Esophagus (tissue), 2 donors: ENCODE measurements around the gene PIK3R2. TPM values are rescaled to one million over a fixed set of nuclear protein-coding genes. Genes with fewer than 3 reads are reported as not detected.

ENCODE experiments used
- H3K27ac ChIP-seq, 2 donors: one replicate each; pipeline ENCODE4 v1.5.1; 2013; ENCODE audit warnings: low read depth in 2 of 2, mild to moderate bottlenecking in 2 of 2, inconsistent platforms in 1 of 2, low read length in 1 of 2, moderate library complexity in 1 of 2
- H3K27me3 ChIP-seq, 2 donors: one replicate each; pipeline ENCODE4 v1.6.1; 2013; ENCODE audit warnings: low read length in 2 of 2, control low read depth in 1 of 2, mild to moderate bottlenecking in 1 of 2; ENCODE audit not compliant: insufficient read depth in 2 of 2, control insufficient read depth in 1 of 2
- H3K36me3 ChIP-seq, 2 donors: one replicate each; pipeline ENCODE4 v1.6.1; 2013; ENCODE audit warnings: low read length in 1 of 2; ENCODE audit not compliant: control insufficient read depth in 2 of 2, insufficient read depth in 2 of 2
- H3K4me1 ChIP-seq, 2 donors: one replicate each; pipeline ENCODE4 v1.6.1; 2013; ENCODE audit warnings: low read length in 1 of 2; ENCODE audit not compliant: control insufficient read depth in 2 of 2, insufficient read depth in 2 of 2
- H3K4me3 ChIP-seq, 2 donors: one replicate each; pipeline ENCODE4 v1.5.1; 2013; ENCODE audit warnings: low read length in 2 of 2, mild to moderate bottlenecking in 2 of 2, low read depth in 1 of 2, moderate library complexity in 1 of 2
- H3K9me3 ChIP-seq, 2 donors: one replicate each; pipeline ENCODE4 v1.6.1; 2013; ENCODE audit warnings: mild to moderate bottlenecking in 2 of 2, low read depth in 1 of 2, low read length in 1 of 2, moderate library complexity in 1 of 2; ENCODE audit not compliant: control insufficient read depth in 2 of 2, insufficient read depth in 1 of 2
- WGBS, 2 donors: extraction: QIAGEN DNeasy Blood & Tissue Kit; methylation state at CpG; one replicate each; pipeline ENCODE4 v1.1.7; 2013; 5-methylcytosine and 5-hydroxymethylcytosine counted together
- polyA plus RNA-seq, 2 donors: library from polyadenylated mRNA; stranded (reverse); fragments of 200-250 nt; gene quantifications; one replicate each; pipeline ENCODE4 v1.2.3, GENCODE V29; 2013
- donor health status: healthy with polysubstance abuse.
- donor health status: Bipolar disorder and iron deficiency.

The PIK3R2 gene
- polyA plus RNA-seq, 2 donors = 8.1 to 10.6 TPM

GRCh38 chr19:18194181-18194530, 41.2 kb downstream of the PIK3R2 start:
- H3K27me3 ChIP-seq = no peaks in the 10 kb centered on the region
- H3K36me3 ChIP-seq = peaks cover 16 to 19% of the 10 kb centered on the region in 2 donors
- no peaks in the 10 kb centered on the region for H3K9me3 ChIP-seq
- H3K4me1 ChIP-seq = peaks cover 7 to 11% of the 10 kb centered on the region in 2 donors
- WGBS, 2 donors = 50 to 53% methylated on average over 12 of the region's 12 CpGs
- peak overlapping the region in 1 of 2 donors; percentile 93 for H3K27ac ChIP-seq
- H3K4me3 ChIP-seq = no peak overlapping the region

GRCh38 chr19:18194554-18195238, 41.7 kb downstream of the PIK3R2 start:
- no peaks in the 10 kb centered on the region for H3K27me3 ChIP-seq
- peaks cover 16 to 19% of the 10 kb centered on the region in 2 donors for H3K36me3 ChIP-seq
- H3K4me3 ChIP-seq = no peak overlapping the region
- 26 to 32% methylated on average over 27 of the region's 27 CpGs for WGBS, 2 donors
- H3K27ac ChIP-seq = peak overlapping the region in 1 of 2 donors; percentile 93
- no peaks in the 10 kb centered on the region for H3K9me3 ChIP-seq
- peaks cover 7 to 11% of the 10 kb centered on the region in 2 donors for H3K4me1 ChIP-seq

- no peaks in the 10 kb centered on the region for H3K9me3 ChIP-seq
- H3K36me3 ChIP-seq = peaks cover 16 to 19% of the 10 kb centered on the region in 2 donors
- H3K27me3 ChIP-seq = no peaks in the 10 kb centered on the region
- 87 to 88% methylated on average over 7 of the region's 7 CpGs for WGBS, 2 donors
- peaks cover 7 to 11% of the 10 kb centered on the region in 2 donors for H3K4me1 ChIP-seq
- no peak overlapping the region for H3K4me3 ChIP-seq
- H3K27ac ChIP-seq = no peak overlapping the region
Measured at GRCh38 chr19:18196511-18196845, 43.5 kb downstream of the PIK3R2 start.

- Histone ChIP-seq H3K4me1 (peaks cover 7 to 11% of the 10 kb centered on the region in 2 donors), H3K27me3 (no peaks in the 10 kb centered on the region), H3K27ac (no peak overlapping the region), H3K36me3 (peaks cover 16 to 21% of the 10 kb centered on the region in 2 donors), H3K9me3 (no peaks in the 10 kb centered on the region), H3K4me3 (no peak overlapping the region)
- WGBS, 2 donors = 94% methylated on average over 18 of the region's 18 CpGs
Measured at GRCh38 chr19:18197306-18197705, 44.3 kb downstream of the PIK3R2 start.

GRCh38 chr19:18197941-18198340, 45.0 kb downstream of the PIK3R2 start:
- Histone ChIP-seq H3K9me3 (no peaks in the 10 kb centered on the region), H3K4me1 (peaks cover 7 to 11% of the 10 kb centered on the region in 2 donors), H3K27ac (peak overlapping the region in 1 of 2 donors; percentile 16), H3K36me3 (peaks cover 16 to 23% of the 10 kb centered on the region in 2 donors), H3K27me3 (no peaks in the 10 kb centered on the region), H3K4me3 (no peak overlapping the region)
- 64 to 69% methylated on average over 6 of the region's 6 CpGs for WGBS, 2 donors

GRCh38 chr19:18198374-18198773, 45.4 kb downstream of the PIK3R2 start:
- Histone ChIP-seq H3K4me3 (no peak overlapping the region), H3K4me1 (peaks cover 7 to 16% of the 10 kb centered on the region in 2 donors), H3K36me3 (peaks cover 16 to 23% of the 10 kb centered on the region in 2 donors), H3K27ac (no peak overlapping the region), H3K27me3 (no peaks in the 10 kb centered on the region), H3K9me3 (no peaks in the 10 kb centered on the region)
- WGBS, 2 donors = 91 to 94% methylated on average over 6 of the region's 6 CpGs

GRCh38 chr19:18202397-18202777, 49.4 kb downstream of the PIK3R2 start:
- WGBS, 2 donors = 84% methylated on average over 24 of the region's 24 CpGs
- Histone ChIP-seq H3K36me3 (peaks cover 9 to 16% of the 10 kb centered on the region in 2 donors), H3K4me3 (no peak overlapping the region), H3K9me3 (no peaks in the 10 kb centered on the region), H3K4me1 (peaks cover 4 to 6% of the 10 kb centered on the region in 2 donors), H3K27me3 (no peaks in the 10 kb centered on the region), H3K27ac (no peak overlapping the region)

- H3K9me3 ChIP-seq = no peaks in the 10 kb centered on the region
- peaks cover 9 to 12% of the 10 kb centered on the region in 2 donors for H3K36me3 ChIP-seq
- H3K4me1 ChIP-seq = peaks cover 4 to 6% of the 10 kb centered on the region in 2 donors
- H3K27me3 ChIP-seq = no peaks in the 10 kb centered on the region
- H3K4me3 ChIP-seq = peak overlapping the region; percentile 65 to 67
- 4% methylated on average over 29 to 32 of the region's 32 CpGs for WGBS, 2 donors
- H3K27ac ChIP-seq = no peak overlapping the region
Measured at GRCh38 chr19:18202778-18203407, 49.9 kb downstream of the PIK3R2 start.

- H3K4me3 ChIP-seq = peak overlapping the region; percentile 65 to 67
- 1% methylated on average over 32 to 38 of the region's 38 CpGs for WGBS, 2 donors
- H3K36me3 ChIP-seq = peaks cover 4 to 7% of the 10 kb centered on the region in 2 donors
- H3K27me3 ChIP-seq = no peaks in the 10 kb centered on the region
- H3K4me1 ChIP-seq = peaks cover 4 to 6% of the 10 kb centered on the region in 2 donors
- peak overlapping the region; percentile 50 to 85 for H3K27ac ChIP-seq
- no peaks in the 10 kb centered on the region for H3K9me3 ChIP-seq
Measured at GRCh38 chr19:18203408-18203862, 50.5 kb downstream of the PIK3R2 start.
